Measurements from ENCODE around the gene MAPRE3.

MAPRE3 gene

GRCh38 chr2:27059141-27059820 lies 88.8 kb downstream of the MAPRE3 start:
- Histone ChIP-seq H3K27ac (ENCODE audit: low read depth, low read length) (no peak overlapping the region), H3K4me3 (ENCODE audit: insufficient read depth, low read length, poor library complexity, severe bottlenecking) (no peak overlapping the region), H3K9me3 (ENCODE audit: insufficient read depth, low read length) (no peaks in the 10 kb centered on the region), H3K79me2 (ENCODE audit: insufficient read depth, low read length) (no peaks in the 10 kb centered on the region), H3K9ac (ENCODE audit: low read length) (no peak overlapping the region), H3F3A (ENCODE audit: insufficient read depth) (no peaks in the 10 kb centered on the region; the same call in 1 of the 2 replicates), H3K9me2 (replicated peaks; ENCODE audit: insufficient read depth, low read length) (no peaks in the 10 kb centered on the region), H3K27me3 (ENCODE audit: low read length) (no peaks in the 10 kb centered on the region), H2AFZ (ENCODE audit: low read depth, low read length, severe bottlenecking) (no peak overlapping the region), H4K20me1 (ENCODE audit: low read depth, low read length) (no peaks in the 10 kb centered on the region), H3K36me3 (ENCODE audit: low read length) (no peaks in the 10 kb centered on the region), H3K4me2 (ENCODE audit: low read depth, low read length, poor library complexity, severe bottlenecking) (no peak overlapping the region)
- TF ChIP-seq CTCF (IDR thresholded peaks at IDR 0.05; ENCODE audit: insufficient read depth, low read length, poor library complexity, severe bottlenecking) (no peak), EZH2phosphoT487 (conservative IDR thresholded peaks at IDR 0.05; ENCODE audit: low read length) (no peak)

- Histone ChIP-seq H3K4me2 (ENCODE audit: low read depth, low read length, poor library complexity, severe bottlenecking) (no peak overlapping the region), H3K79me2 (ENCODE audit: insufficient read depth, low read length) (no peaks in the 10 kb centered on the region), H3K9ac (ENCODE audit: low read length) (no peak overlapping the region), H3K27ac (ENCODE audit: low read depth, low read length) (no peak overlapping the region), H4K20me1 (ENCODE audit: low read depth, low read length) (no peaks in the 10 kb centered on the region), H3K27me3 (ENCODE audit: low read length) (no peaks in the 10 kb centered on the region), H3K9me3 (ENCODE audit: insufficient read depth, low read length) (no peaks in the 10 kb centered on the region), H3K36me3 (ENCODE audit: low read length) (no peaks in the 10 kb centered on the region), H3K9me2 (replicated peaks; ENCODE audit: insufficient read depth, low read length) (no peaks in the 10 kb centered on the region), H2AFZ (ENCODE audit: low read depth, low read length, severe bottlenecking) (no peak overlapping the region), H3K4me3 (ENCODE audit: insufficient read depth, low read length, poor library complexity, severe bottlenecking) (no peak overlapping the region), H3F3A (ENCODE audit: insufficient read depth) (no peaks in the 10 kb centered on the region; the same call in 1 of the 2 replicates)
- TF ChIP-seq EZH2phosphoT487 (conservative IDR thresholded peaks at IDR 0.05; ENCODE audit: low read length) (no peak), CTCF (IDR thresholded peaks at IDR 0.05; ENCODE audit: insufficient read depth, low read length, poor library complexity, severe bottlenecking) (no peak)
These were observed 89.9 kb downstream of the MAPRE3 start for GRCh38 chr2:27060323-27060722.

- no peak overlapping the region for H3K9ac ChIP-seq (ENCODE audit: low read length)
- no peaks in the 10 kb centered on the region for H3K9me2 ChIP-seq (replicated peaks; ENCODE audit: insufficient read depth, low read length)
- no peak overlapping the region for H3K27ac ChIP-seq (ENCODE audit: low read depth, low read length)
- no peak overlapping the region for H3K4me2 ChIP-seq (ENCODE audit: low read depth, low read length, poor library complexity, severe bottlenecking)
- no peaks in the 10 kb centered on the region for H3K36me3 ChIP-seq (ENCODE audit: low read length)
- H3F3A ChIP-seq (ENCODE audit: insufficient read depth): no peaks in the 10 kb centered on the region; the same call in 1 of the 2 replicates
- peaks cover 7% of the 10 kb centered on the region for H3K79me2 ChIP-seq (ENCODE audit: insufficient read depth, low read length)
- H3K27me3 ChIP-seq (ENCODE audit: low read length): no peaks in the 10 kb centered on the region
- TF ChIP-seq CTCF (IDR thresholded peaks at IDR 0.05; ENCODE audit: insufficient read depth, low read length, poor library complexity, severe bottlenecking) (no peak), EZH2phosphoT487 (conservative IDR thresholded peaks at IDR 0.05; ENCODE audit: low read length) (no peak)
- H3K4me3 ChIP-seq (ENCODE audit: insufficient read depth, low read length, poor library complexity, severe bottlenecking): no peak overlapping the region
- H2AFZ ChIP-seq (ENCODE audit: low read depth, low read length, severe bottlenecking): no peak overlapping the region
- H3K9me3 ChIP-seq (ENCODE audit: insufficient read depth, low read length): no peaks in the 10 kb centered on the region
- no peaks in the 10 kb centered on the region for H4K20me1 ChIP-seq (ENCODE audit: low read depth, low read length)
These were observed 94.7 kb downstream of the MAPRE3 start for GRCh38 chr2:27065128-27065527.
